Activated effector memory CD4-positive, alpha-beta T cell treated with Interleukin-2 at 50 U/mL for 16 hours (primary cell): ENCODE data around the gene WFDC1.

Source experiments
- DNase-seq: peaks from one replicate; pipeline ENCODE4 v3.0.0-alpha.2; 2020

Gene WFDC1

GRCh38 chr16:84357191-84357651 is 62.5 kb downstream of the WFDC1 start:
- no peak for DNase-seq

- no peak for DNase-seq
These were observed 64.1 kb downstream of the WFDC1 start for GRCh38 chr16:84358601-84359295.

- no peak for DNase-seq
These were observed 64.6 kb downstream of the WFDC1 start for GRCh38 chr16:84359326-84359725.

- DNase-seq = peak; percentile 9
These were observed 65.5 kb downstream of the WFDC1 start for GRCh38 chr16:84360170-84360569.

GRCh38 chr16:84360748-84361147 is 66.1 kb downstream of the WFDC1 start:
- DNase-seq = no peak

- DNase-seq = no peak
These were observed 66.9 kb downstream of the WFDC1 start for GRCh38 chr16:84361546-84361945.

- no peak for DNase-seq
These were observed 67.8 kb downstream of the WFDC1 start for GRCh38 chr16:84362471-84362941.

- DNase-seq = no peak
These were observed 71.5 kb downstream of the WFDC1 start for GRCh38 chr16:84366208-84366607.

- DNase-seq = no peak
These were observed 72.6 kb downstream of the WFDC1 start for GRCh38 chr16:84367297-84367680.

- DNase-seq = no peak
These were observed 73.2 kb downstream of the WFDC1 start for GRCh38 chr16:84367750-84368307.

- no peak for DNase-seq
These were observed 73.8 kb downstream of the WFDC1 start, which contains the start of gene ATP2C2 for GRCh38 chr16:84368308-84368996. TSS of gene ATP2C2 (plus strand) at chr16:84368538. CDS start at chr16:84368616, 78 bp downstream.

GRCh38 chr16:84369105-84369504 is 74.4 kb downstream of the WFDC1 start:
- DNase-seq = no peak

- no peak for DNase-seq
These were observed 75.4 kb downstream of the WFDC1 start for GRCh38 chr16:84369938-84370627.

GRCh38 chr16:84370723-84371552 is 76.3 kb downstream of the WFDC1 start:
- no peak for DNase-seq

GRCh38 chr16:84371553-84371865 is 76.8 kb downstream of the WFDC1 start:
- no peak for DNase-seq

- DNase-seq = no peak
These were observed 79.3 kb downstream of the WFDC1 start for GRCh38 chr16:84373907-84374489.

GRCh38 chr16:84378099-84378498 is 83.4 kb downstream of the WFDC1 start:
- no peak for DNase-seq

- no peak for DNase-seq
These were observed 83.9 kb downstream of the WFDC1 start for GRCh38 chr16:84378567-84378966.

GRCh38 chr16:84379008-84379708 is 84.5 kb downstream of the WFDC1 start:
- DNase-seq = no peak
